ENCODE results near the gene RPS15.

Gene RPS15

GRCh38 chr19:1453525-1454364, 15.5 kb downstream of the RPS15 start:
- DNase-seq (peak; percentile 44), ATAC-seq (no peak)

GRCh38 chr19:1455002-1455335, 16.8 kb downstream of the RPS15 start:
- ATAC-seq = no peak
- no peak for DNase-seq

- DNase-seq (peak; percentile 71), ATAC-seq (peak; percentile 67)
Observed at GRCh38 chr19:1455336-1456120, 17.3 kb downstream of the RPS15 start.

- no peak for DNase-seq
- ATAC-seq = no peak
Observed at GRCh38 chr19:1456121-1456900, 18.1 kb downstream of the RPS15 start.

- DNase-seq (no peak), ATAC-seq (no peak)
Observed at GRCh38 chr19:1457031-1457739, 19.0 kb downstream of the RPS15 start.

- no peak for ATAC-seq
- DNase-seq = no peak
Observed at GRCh38 chr19:1457892-1458291, 19.7 kb downstream of the RPS15 start.

GRCh38 chr19:1459479-1459878, 21.3 kb downstream of the RPS15 start:
- ATAC-seq (no peak), DNase-seq (no peak)

- no peak for ATAC-seq
- no peak for DNase-seq
Observed at GRCh38 chr19:1460033-1460995, 22.1 kb downstream of the RPS15 start.

GRCh38 chr19:1461862-1462261, 23.7 kb downstream of the RPS15 start:
- no peak for DNase-seq
- no peak for ATAC-seq

GRCh38 chr19:1465191-1466016, 27.2 kb downstream of the RPS15 start:
- ATAC-seq = peak; percentile 34
- peak; percentile 51 for DNase-seq

GRCh38 chr19:1466018-1466460, 27.8 kb downstream of the RPS15 start:
- ATAC-seq = no peak
- no peak for DNase-seq

- no peak for ATAC-seq
- DNase-seq = no peak
Observed at GRCh38 chr19:1466461-1467214, 28.4 kb downstream of the RPS15 start.

GRCh38 chr19:1467215-1467489, 29.0 kb downstream of the RPS15 start:
- ATAC-seq (no peak), DNase-seq (no peak)

- ATAC-seq (no peak), DNase-seq (no peak)
Observed at GRCh38 chr19:1467490-1468273, 29.5 kb downstream of the RPS15 start.

GRCh38 chr19:1468274-1468820, 30.2 kb downstream of the RPS15 start:
- no peak for DNase-seq
- ATAC-seq = no peak

GRCh38 chr19:1468821-1469254, 30.6 kb downstream of the RPS15 start:
- peak; percentile 8 for ATAC-seq
- DNase-seq = peak; percentile 61

- ATAC-seq (peak; percentile 20), DNase-seq (no peak)
Observed at GRCh38 chr19:1469255-1470054, 31.3 kb downstream of the RPS15 start.

- no peak for ATAC-seq
- no peak for DNase-seq
Observed at GRCh38 chr19:1470055-1470304, 31.8 kb downstream of the RPS15 start.
